Stomach (tissue), 9 donors: ENCODE results near the gene ALPG. TPM values are rescaled to one million over a fixed set of nuclear protein-coding genes. Genes with fewer than 3 reads are reported as not detected.

ENCODE experiments used
- DNase-seq, 2 donors: peaks; one replicate each; pipeline versions ENCODE4 v3.0.0 to v3.0.0-alpha.2; 2013 to 2019
- H3K27ac ChIP-seq, 5 donors: fragments of 200-600 bp in 4 of 5; sonication (generic) in 4 of 5; one replicate each; pipeline ENCODE4 v1.5.1; 2013 to 2019; ENCODE audit warnings: mild to moderate bottlenecking in 1 of 5, moderate library complexity in 1 of 5
- H3K27me3 ChIP-seq, 3 donors: fragments of 200-600 bp; sonication (generic); one replicate each; pipeline ENCODE4 v1.5.1; 2017 to 2019; ENCODE audit warnings: mixed run types in 1 of 3
- H3K36me3 ChIP-seq, 4 donors: fragments of 200-600 bp; sonication (generic); 1 replicate in 3 of 4; 2 replicates in 1 of 4; pipeline ENCODE4 v1.5.1; 2016 to 2019
- H3K4me1 ChIP-seq, 4 donors: fragments of 200-600 bp; sonication (generic); one replicate each; pipeline ENCODE4 v1.5.1; 2016 to 2019
- H3K4me3 ChIP-seq, 4 donors: fragments of 200-600 bp; sonication (generic) in 3 of 4; one replicate each; pipeline ENCODE4 v1.5.1; 2016 to 2019; ENCODE audit warnings: mild to moderate bottlenecking in 1 of 4
- H3K9me3 ChIP-seq, 4 donors: fragments of 200-600 bp; sonication (generic); one replicate each; pipeline ENCODE4 v1.5.1; 2016 to 2019
- CTCF ChIP-seq, 7 experiments: fragments of 450-650 bp in 4 of 7; fragments of 200-600 bp in 3 of 7; sonication (generic) in 3 of 7; IDR thresholded peaks; one replicate each; pipeline ENCODE4 v1.5.1; 2016 to 2019; ENCODE audit warnings: antibody characterized with exemption in 7 of 7, control low read depth in 2 of 7, mild to moderate bottlenecking in 1 of 7
- EP300 ChIP-seq: sonication (generic); formaldehyde crosslinking; IDR thresholded peaks from one replicate; pipeline ENCODE4 v1.6.1; 2017; ENCODE audit warnings: antibody characterized with exemption
- POLR2A ChIP-seq, 4 donors: fragments of 450-650 bp; IDR thresholded peaks; one replicate each; pipeline ENCODE4 v1.6.1; 2016; ENCODE audit warnings: antibody characterized with exemption in 4 of 4, control low read depth in 2 of 4, mild to moderate bottlenecking in 1 of 4, moderate library complexity in 1 of 4
- POLR2AphosphoS5 ChIP-seq, 3 donors: sonication (generic); formaldehyde crosslinking; IDR thresholded peaks; one replicate each; pipeline ENCODE4 v1.6.1; 2016; ENCODE audit warnings: antibody characterized with exemption in 3 of 3
- WGBS, 5 donors: extraction: QIAGEN DNeasy Blood & Tissue Kit in 3 of 5; methylation state at CpG; one replicate each; pipeline versions ENCODE4 v1.1.5 to v1.1.7; 2013 to 2018; 5-methylcytosine and 5-hydroxymethylcytosine counted together
- intact Hi-C: fragments of 100-400 bp; cut with DNase I; formaldehyde crosslinking; loops from one replicate; pipeline ENCODE4 v1.15.1; 2023; ENCODE audit warnings: low total_unique reads
- polyA plus RNA-seq, 3 donors: library from polyadenylated mRNA; stranded (reverse); fragments of 200-250 nt; gene quantifications; one replicate each; pipeline ENCODE4 v1.2.3, GENCODE V29; 2013
- total RNA-seq, 5 donors: library from RNA; depleted of rRNA; stranded (reverse); fragments of >200 nt; gene quantifications; one replicate each; pipeline versions ENCODE4 v1.1.0 to v1.2.3, GENCODE V29; 2014 to 2016
- donor health status: healthy with polysubstance abuse.
- donor health status: Bipolar disorder and iron deficiency.
- donor health status: healthy.

The ALPG gene
- total and polyA plus RNA-seq, 8 donors = not detected

DNA sequence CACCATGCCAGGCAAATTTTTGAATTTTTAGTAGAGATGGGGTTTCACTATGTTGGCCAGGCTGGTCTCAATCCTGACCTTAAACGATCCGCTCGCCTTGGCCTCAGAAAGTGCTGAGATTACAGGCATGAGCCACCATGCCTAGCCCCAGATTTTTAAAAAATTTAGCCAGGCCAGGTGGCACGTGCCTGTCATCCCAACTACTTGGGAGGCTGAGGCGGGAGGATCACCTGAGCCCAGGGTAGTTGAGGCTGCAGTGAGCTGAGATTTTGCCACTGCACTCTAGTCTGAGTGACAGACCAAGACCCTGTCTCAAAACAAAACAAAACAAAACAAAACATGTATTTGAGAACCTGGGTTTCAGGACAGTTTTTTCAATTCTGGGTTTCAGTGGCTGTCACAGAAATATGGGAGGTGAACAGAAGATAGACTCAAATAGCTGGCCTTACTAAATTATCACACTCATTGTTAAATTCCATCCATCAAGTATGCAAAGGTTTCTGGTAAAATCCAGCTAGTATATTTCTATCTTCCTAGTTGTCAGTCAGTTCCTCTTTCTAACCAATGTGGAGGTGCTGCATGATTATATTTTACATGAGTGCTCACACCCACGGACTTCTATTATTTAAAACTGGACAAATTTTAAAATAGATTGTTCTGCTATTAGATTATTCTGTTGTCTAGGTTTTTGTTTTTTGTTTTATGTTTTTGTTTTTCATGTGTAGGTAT lies 5.4 kb downstream of the ALPG start:
- H3K4me3 ChIP-seq = no peak overlapping the region
- H3K27ac ChIP-seq = no peak overlapping the region
- H3K27me3 ChIP-seq = peaks cover 6 to 78% (median 23%) of the 10 kb centered on the region in 3 donors
- H3K9me3 ChIP-seq = no peaks in the 10 kb centered on the region
- no peaks in the 10 kb centered on the region for H3K4me1 ChIP-seq
- intact Hi-C loops = no loop called here
- TF ChIP-seq EP300 (no peak), CTCF (IDR thresholded peaks at IDR 0.05) (no peak), POLR2AphosphoS5 (IDR thresholded peaks at IDR 0.05) (no peak), POLR2A (IDR thresholded peaks at IDR 0.05) (no peak)
- DNase-seq = no peak
- no peaks in the 10 kb centered on the region for H3K36me3 ChIP-seq
- 83 to 95% (median 87%) methylated on average over 6 of the region's 6 CpGs for WGBS, 5 donors

GRCh38 chr2:232412986-232413385 lies 6.3 kb downstream of the ALPG start:
- Histone ChIP-seq H3K27me3 (peaks cover 6 to 84% (median 31%) of the 10 kb centered on the region in 3 donors), H3K9me3 (no peaks in the 10 kb centered on the region), H3K4me1 (peaks cover 0 to under 1% (median 0%) of the 10 kb centered on the region in 4 donors), H3K4me3 (no peak overlapping the region), H3K36me3 (no peaks in the 10 kb centered on the region), H3K27ac (no peak overlapping the region)
- intact Hi-C loops = no loop called here
- TF ChIP-seq EP300 = no peak
- TF ChIP-seq CTCF (IDR thresholded peaks at IDR 0.05) = no peak
- no peak for TF ChIP-seq POLR2AphosphoS5 (IDR thresholded peaks at IDR 0.05)
- no peak for TF ChIP-seq POLR2A (IDR thresholded peaks at IDR 0.05)
- 30 to 47% (median 41%) methylated on average over 5 of the region's 5 CpGs for WGBS, 5 donors
- DNase-seq = no peak

DNA sequence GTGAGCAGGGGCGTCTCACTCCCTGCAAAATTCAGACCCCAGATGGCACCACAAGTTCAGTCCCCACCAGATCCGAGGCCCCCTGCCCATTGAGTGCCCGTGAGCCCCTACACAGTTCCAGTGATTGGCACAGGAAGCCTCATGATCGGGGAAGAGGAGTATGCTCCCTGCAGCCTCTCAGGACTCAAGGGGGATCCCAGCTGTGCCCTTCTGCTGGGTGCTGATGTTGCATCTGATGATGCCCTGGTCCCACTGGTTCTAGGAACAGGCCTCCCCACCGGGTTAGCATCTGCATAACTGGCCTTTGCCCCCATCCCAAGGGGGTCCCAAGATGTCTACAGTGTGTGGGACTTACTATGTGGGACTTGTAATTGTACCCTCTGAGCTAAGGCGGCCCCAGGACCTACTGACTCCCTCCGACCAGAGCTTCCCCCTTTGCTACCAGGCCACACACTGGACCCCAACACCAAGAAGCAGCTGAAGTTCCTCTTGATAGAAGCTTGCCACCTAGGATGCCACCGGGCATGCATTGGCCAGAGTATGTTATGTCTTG lies 8.6 kb downstream of the ALPG start:
- TF ChIP-seq CTCF (IDR thresholded peaks at IDR 0.05) (no peak), EP300 (no peak), POLR2AphosphoS5 (IDR thresholded peaks at IDR 0.05) (no peak), POLR2A (IDR thresholded peaks at IDR 0.05) (no peak)
- Histone ChIP-seq H3K27me3 (peaks cover 14 to 91% (median 48%) of the 10 kb centered on the region in 3 donors), H3K27ac (no peak overlapping the region)

GRCh38 chr2:232415736-232416520 lies 9.3 kb downstream of the ALPG start:
- Histone ChIP-seq H3K9me3 (peaks cover 0 to 2% (median 0%) of the 10 kb centered on the region in 4 donors), H3K4me3 (no peak overlapping the region), H3K27me3 (peaks cover 19 to 91% (median 56%) of the 10 kb centered on the region in 3 donors), H3K27ac (no peak overlapping the region), H3K4me1 (peaks cover 24 to 30% (median 26%) of the 10 kb centered on the region in 4 donors), H3K36me3 (no peaks in the 10 kb centered on the region)
- intact Hi-C loops = no loop called here
- WGBS, 5 donors = 79 to 87% (median 82%) methylated on average over 9 to 12 of the region's 12 CpGs
- no peak for DNase-seq
- no peak for TF ChIP-seq EP300
- TF ChIP-seq POLR2AphosphoS5 (IDR thresholded peaks at IDR 0.05) = no peak
- no peak for TF ChIP-seq POLR2A (IDR thresholded peaks at IDR 0.05)
- TF ChIP-seq CTCF (IDR thresholded peaks at IDR 0.05) = no peak

More for the DNA sequence above, 8.6 kb downstream of the ALPG start:
- intact Hi-C loops = no loop called here
- Histone ChIP-seq H3K4me1 (peaks cover 17 to 23% (median 19%) of the 10 kb centered on the region in 4 donors), H3K4me3 (no peak overlapping the region), H3K9me3 (no peaks in the 10 kb centered on the region), H3K36me3 (no peaks in the 10 kb centered on the region)
- DNase-seq = no peak
- 80 to 87% (median 84%) methylated on average over 3 to 8 of the region's 8 CpGs for WGBS, 5 donors
